Measurements from ENCODE around the gene PSMA8. TPM values are rescaled to one million over a fixed set of nuclear protein-coding genes. Genes with fewer than 3 reads are reported as not detected.

The PSMA8 gene
- total RNA-seq, 1 experiment from 2014 or later = not detected

- Histone ChIP-seq H2AK5ac (ENCODE audit: insufficient read length, low read length) (no peak overlapping the region), H2BK5ac (ENCODE audit: insufficient read length, low read length) (no peak overlapping the region), H3K9ac (ENCODE audit: extremely low read depth, insufficient read length, low read length) (peak overlapping the region; percentile 54), H2BK20ac (ENCODE audit: low read depth, low read length, poor library complexity, severe bottlenecking) (no peak overlapping the region), H2AFZ (ENCODE audit: low read length) (no peak overlapping the region), H3K56ac (ENCODE audit: insufficient read length, low read depth, low read length) (no peak overlapping the region), H3K23me2 (ENCODE audit: insufficient read length, low read depth, low read length, poor library complexity, severe bottlenecking) (peaks cover 5% of the 10 kb centered on the region), H3K14ac (ENCODE audit: insufficient read depth, low read length) (peak overlapping the region; percentile 80; the same call in 1 of the 2 replicates), H3K4me2 (ENCODE audit: insufficient read depth, insufficient read length, low read length) (peak overlapping the region; percentile 67), H3K23ac (ENCODE audit: insufficient read length, low read depth, low read length) (no peak overlapping the region), H3K79me1 (ENCODE audit: insufficient read depth, low read depth, low read length, poor library complexity, severe bottlenecking) (peaks cover 6% of the 10 kb centered on the region), H2BK15ac (ENCODE audit: low read depth, low read length) (no peak overlapping the region), H3K79me2 (ENCODE audit: insufficient read depth, low read length) (peaks cover 15% of the 10 kb centered on the region; the same call in 1 of the 2 replicates), H4K8ac (replicated peaks; ENCODE audit: insufficient read length, low read depth, low read length) (no peak overlapping the region), H3K27me3 (ENCODE audit: insufficient read depth, low read length) (no peaks in the 10 kb centered on the region), H3K27ac (ENCODE audit: insufficient read length, low read depth, low read length) (no peak overlapping the region), H3K9me3 (ENCODE audit: control insufficient read depth, low read depth, low read length) (no peaks in the 10 kb centered on the region), H2BK12ac (ENCODE audit: insufficient read length, low read depth, low read length) (no peak overlapping the region), H2BK120ac (ENCODE audit: low read depth, low read length, poor library complexity, severe bottlenecking) (no peak overlapping the region), H3K18ac (ENCODE audit: insufficient read length, low read depth, low read length) (no peak overlapping the region), H4K20me1 (ENCODE audit: control insufficient read depth, insufficient read depth, insufficient read length) (peaks cover 4% of the 10 kb centered on the region), H4K91ac (ENCODE audit: insufficient read length, low read depth, low read length) (no peak overlapping the region), H3T11ph (ENCODE audit: low read length) (no peak overlapping the region), H4K5ac (ENCODE audit: insufficient read length, low read depth, low read length) (no peak overlapping the region), H3K4ac (ENCODE audit: low read depth, low read length) (no peak overlapping the region), H3K4me1 (ENCODE audit: insufficient read depth, low read length) (no peaks in the 10 kb centered on the region; the same call in 1 of the 2 replicates)
- Mint-ChIP-seq H3K36me3 (ENCODE audit: insufficient read depth in 1 of 3, low read depth in 3 of 3) (peaks cover 10 to 14% (median 13%) of the 10 kb centered on the region in 3 experiments), H3K4me1 (peaks cover 33 to 36% of the 10 kb centered on the region in 2 experiments), H3K4me3 (peak overlapping the region; percentile 91 to 98), H3K9me3 (peaks cover 8 to 11% of the 10 kb centered on the region in 2 experiments), H3K27ac (peak overlapping the region in 2 of 3 experiments; percentile 59 to 70; a peak in 2 of 7 replicates), H3K27me3 (ENCODE audit: low read depth) (peaks cover 2% of the 10 kb centered on the region; the same call in 1 of the 2 replicates)
- TF ChIP-seq CTCF (conservative IDR thresholded peaks at IDR 0.05) = no peak
- no CpG with 5 or more reads among the region's 28 CpGs for WGBS (ENCODE audit: extremely low coverage, insufficient read length, low lambda C conversion rate)
- DNase-seq = peak; percentile 37
Measured at GRCh38 chr18:26227051-26227670, 93.5 kb downstream of the PSMA8 start.

Data from H9 (cell line).